Measurements from ENCODE around the gene ADGRD2. TPM values are rescaled to one million over a fixed set of nuclear protein-coding genes. Genes with fewer than 3 reads are reported as not detected.

Gene ADGRD2
- total and polyA plus RNA-seq, 7 donors = not detected

GRCh38 chr9:124520206-124520596 is 70.0 kb downstream of the ADGRD2 start:
- WGBS, 2 donors = 15 to 70% methylated on average over 7 of the region's 7 CpGs
- Histone ChIP-seq H3K27me3 (no peaks in the 10 kb centered on the region), H3K27ac (no peak overlapping the region), H3K36me3 (no peaks in the 10 kb centered on the region), H3K4me3 (no peak overlapping the region), H3K9me3 (no peaks in the 10 kb centered on the region), H3K4me1 (no peaks in the 10 kb centered on the region)
- no peak for TF ChIP-seq POLR2AphosphoS5 (IDR thresholded peaks at IDR 0.05)
- no peak for TF ChIP-seq CTCF (IDR thresholded peaks at IDR 0.05)
- TF ChIP-seq EP300 (IDR thresholded peaks at IDR 0.05) = no peak
- TF ChIP-seq POLR2A (IDR thresholded peaks at IDR 0.05) = no peak
- DNase-seq = peak; percentile 12
- intact Hi-C loops (cut with DNase I) = no loop called here

GRCh38 chr9:124521142-124521541 is 70.9 kb downstream of the ADGRD2 start:
- intact Hi-C loops (cut with DNase I) = no loop called here
- 68 to 83% methylated on average over 3 of the region's 3 CpGs for WGBS, 2 donors
- H3K4me3 ChIP-seq = no peak overlapping the region
- H3K9me3 ChIP-seq = no peaks in the 10 kb centered on the region
- no peaks in the 10 kb centered on the region for H3K27me3 ChIP-seq
- no peaks in the 10 kb centered on the region for H3K4me1 ChIP-seq
- no peak overlapping the region for H3K27ac ChIP-seq
- DNase-seq = peak; percentile 27
- TF ChIP-seq CTCF (IDR thresholded peaks at IDR 0.05) = no peak
- TF ChIP-seq EP300 (IDR thresholded peaks at IDR 0.05) = no peak
- no peak for TF ChIP-seq POLR2AphosphoS5 (IDR thresholded peaks at IDR 0.05)
- TF ChIP-seq POLR2A (IDR thresholded peaks at IDR 0.05) = no peak
- peaks cover 0 to 7% (median 0%) of the 10 kb centered on the region in 4 donors for H3K36me3 ChIP-seq

GRCh38 chr9:124522121-124523098 is 72.2 kb downstream of the ADGRD2 start:
- no peaks in the 10 kb centered on the region for H3K9me3 ChIP-seq
- no peaks in the 10 kb centered on the region for H3K4me1 ChIP-seq
- 86 to 87% methylated on average over 7 of the region's 7 CpGs for WGBS, 2 donors
- H3K36me3 ChIP-seq = peaks cover 0 to 8% (median 0%) of the 10 kb centered on the region in 4 donors
- no peaks in the 10 kb centered on the region for H3K27me3 ChIP-seq
- no peak overlapping the region for H3K4me3 ChIP-seq
- DNase-seq = peak; percentile 18
- no peak overlapping the region for H3K27ac ChIP-seq
- intact Hi-C loops (cut with DNase I) = no loop called here
- TF ChIP-seq EP300 (IDR thresholded peaks at IDR 0.05) (no peak), CTCF (IDR thresholded peaks at IDR 0.05) (no peak), POLR2A (IDR thresholded peaks at IDR 0.05) (no peak), POLR2AphosphoS5 (IDR thresholded peaks at IDR 0.05) (no peak)

- WGBS, 2 donors = 92 to 95% methylated on average over 2 of the region's 2 CpGs
- Histone ChIP-seq H3K9me3 (no peaks in the 10 kb centered on the region), H3K36me3 (peaks cover 0 to 8% (median 0%) of the 10 kb centered on the region in 4 donors), H3K4me3 (no peak overlapping the region), H3K27me3 (no peaks in the 10 kb centered on the region), H3K4me1 (no peaks in the 10 kb centered on the region), H3K27ac (no peak overlapping the region)
- DNase-seq = no peak
- TF ChIP-seq CTCF (IDR thresholded peaks at IDR 0.05) = no peak
- no peak for TF ChIP-seq POLR2AphosphoS5 (IDR thresholded peaks at IDR 0.05)
- TF ChIP-seq EP300 (IDR thresholded peaks at IDR 0.05) = no peak
- no peak for TF ChIP-seq POLR2A (IDR thresholded peaks at IDR 0.05)
- intact Hi-C loops (cut with DNase I) = no loop called here
These were observed 75.9 kb downstream of the ADGRD2 start for GRCh38 chr9:124526174-124526573.
